Measurements from ENCODE around the gene OPA3. TPM values are rescaled to one million over a fixed set of nuclear protein-coding genes. Genes with fewer than 3 reads are reported as not detected.

The OPA3 gene
- total RNA-seq, 1 donor from 2014 or later, result 14.8 TPM

DNA sequence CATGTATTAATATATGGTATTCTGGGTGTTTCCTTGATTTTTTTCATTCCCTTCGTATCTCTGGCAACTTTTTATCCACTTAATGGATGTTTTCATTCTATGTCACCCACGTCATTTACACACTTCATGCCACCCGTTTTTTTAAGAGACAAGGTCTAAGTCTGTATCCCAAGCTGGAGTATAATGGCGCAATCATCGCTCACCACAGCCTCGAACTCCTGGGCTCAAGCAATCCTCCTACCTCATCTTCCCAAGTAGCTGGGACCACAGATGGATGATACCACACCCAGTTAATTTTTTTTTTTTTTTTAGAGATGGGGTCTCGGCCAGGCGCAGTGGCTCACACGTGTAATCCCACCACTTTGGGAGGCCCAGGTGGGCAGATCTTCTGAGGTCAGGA is 80.7 kb downstream of the OPA3 start:
- Mint-ChIP-seq H3K4me1 (peaks cover 13% of the 10 kb centered on the region), H3K36me3 (ENCODE audit: low read depth) (no peaks in the 10 kb centered on the region), H3K27ac (ENCODE audit: unreplicated experiment) (no peak overlapping the region), H3K9me3 (no peaks in the 10 kb centered on the region), H3K4me3 (peak overlapping the region; percentile 21), H3K27me3 (ENCODE audit: low read depth) (peaks cover 47% of the 10 kb centered on the region)
- no peak for DNase-seq (ENCODE audit: low read depth, low spot score)
- TF ChIP-seq, protein P1, sequence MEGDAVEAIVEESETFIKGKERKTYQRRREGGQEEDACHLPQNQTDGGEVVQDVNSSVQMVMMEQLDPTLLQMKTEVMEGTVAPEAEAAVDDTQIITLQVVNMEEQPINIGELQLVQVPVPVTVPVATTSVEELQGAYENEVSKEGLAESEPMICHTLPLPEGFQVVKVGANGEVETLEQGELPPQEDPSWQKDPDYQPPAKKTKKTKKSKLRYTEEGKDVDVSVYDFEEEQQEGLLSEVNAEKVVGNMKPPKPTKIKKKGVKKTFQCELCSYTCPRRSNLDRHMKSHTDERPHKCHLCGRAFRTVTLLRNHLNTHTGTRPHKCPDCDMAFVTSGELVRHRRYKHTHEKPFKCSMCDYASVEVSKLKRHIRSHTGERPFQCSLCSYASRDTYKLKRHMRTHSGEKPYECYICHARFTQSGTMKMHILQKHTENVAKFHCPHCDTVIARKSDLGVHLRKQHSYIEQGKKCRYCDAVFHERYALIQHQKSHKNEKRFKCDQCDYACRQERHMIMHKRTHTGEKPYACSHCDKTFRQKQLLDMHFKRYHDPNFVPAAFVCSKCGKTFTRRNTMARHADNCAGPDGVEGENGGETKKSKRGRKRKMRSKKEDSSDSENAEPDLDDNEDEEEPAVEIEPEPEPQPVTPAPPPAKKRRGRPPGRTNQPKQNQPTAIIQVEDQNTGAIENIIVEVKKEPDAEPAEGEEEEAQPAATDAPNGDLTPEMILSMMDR (conservative IDR thresholded peaks at IDR 0.05), result no peak

DNA sequence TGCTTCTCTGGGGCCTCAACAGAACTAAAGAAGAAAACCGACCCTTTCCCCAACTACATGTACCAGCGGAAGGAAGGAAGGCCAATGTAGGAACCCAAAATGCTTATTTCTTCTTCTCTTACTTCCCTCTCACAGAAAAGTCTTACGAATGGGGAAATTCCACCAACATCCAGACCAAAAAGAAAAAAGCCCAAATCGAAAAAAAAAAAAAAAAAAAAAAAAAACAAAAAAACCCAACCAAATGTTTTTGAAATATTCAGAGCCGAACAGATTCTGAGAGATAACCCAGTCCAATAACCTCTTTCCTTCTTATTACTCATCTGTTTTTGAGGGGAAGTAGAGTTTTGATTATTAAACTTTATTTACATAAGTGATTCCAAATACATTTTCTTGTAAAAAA is 82.5 kb downstream of the OPA3 start:
- no peaks in the 10 kb centered on the region for H3K9me3 Mint-ChIP-seq
- no peak overlapping the region for H3K27ac Mint-ChIP-seq (ENCODE audit: unreplicated experiment)
- TF ChIP-seq, protein P1 (conservative IDR thresholded peaks at IDR 0.05), result no peak
- peaks cover 62% of the 10 kb centered on the region for H3K27me3 Mint-ChIP-seq (ENCODE audit: low read depth)
- DNase-seq (ENCODE audit: low read depth, low spot score), result no peak
- peaks cover 20% of the 10 kb centered on the region for H3K4me1 Mint-ChIP-seq
- H3K4me3 Mint-ChIP-seq, result peak overlapping the region; percentile 61
- H3K36me3 Mint-ChIP-seq (ENCODE audit: low read depth), result no peaks in the 10 kb centered on the region

DNA sequence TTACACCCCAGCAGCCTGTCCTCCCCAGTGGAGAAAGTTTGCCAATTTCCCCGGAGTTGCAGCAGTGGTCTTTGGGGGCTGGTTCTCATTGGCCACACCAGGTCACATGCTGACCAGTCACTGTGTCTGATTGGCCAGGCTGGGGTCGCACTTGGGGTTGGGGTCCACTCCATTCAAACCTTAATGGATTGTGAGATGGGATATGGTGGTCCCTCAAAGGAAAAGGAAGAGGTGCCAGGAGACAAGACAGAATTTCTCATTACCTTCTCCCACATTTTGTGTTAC is 82.9 kb downstream of the OPA3 start:
- Mint-ChIP-seq H3K36me3 (ENCODE audit: low read depth) (no peaks in the 10 kb centered on the region), H3K4me3 (peak overlapping the region; percentile 61), H3K27ac (ENCODE audit: unreplicated experiment) (no peak overlapping the region), H3K4me1 (peaks cover 23% of the 10 kb centered on the region), H3K27me3 (ENCODE audit: low read depth) (peaks cover 65% of the 10 kb centered on the region), H3K9me3 (no peaks in the 10 kb centered on the region)
- TF ChIP-seq, protein P1 (conservative IDR thresholded peaks at IDR 0.05), result no peak
- no peak for DNase-seq (ENCODE audit: low read depth, low spot score)

- no peak for DNase-seq (ENCODE audit: low read depth, low spot score)
- H3K4me1 Mint-ChIP-seq, result peaks cover 23% of the 10 kb centered on the region
- TF ChIP-seq, protein P1 (conservative IDR thresholded peaks at IDR 0.05), result no peak
- peak overlapping the region; percentile 50 for H3K4me3 Mint-ChIP-seq
- H3K36me3 Mint-ChIP-seq (ENCODE audit: low read depth), result no peaks in the 10 kb centered on the region
- H3K27ac Mint-ChIP-seq (ENCODE audit: unreplicated experiment), result no peak overlapping the region
- peaks cover 65% of the 10 kb centered on the region for H3K27me3 Mint-ChIP-seq (ENCODE audit: low read depth)
- no peaks in the 10 kb centered on the region for H3K9me3 Mint-ChIP-seq
These were observed 83.5 kb downstream of the OPA3 start for GRCh38 chr19:45500918-45501729.

GRCh38 chr19:45499196-45500180 is 85.1 kb downstream of the OPA3 start:
- Mint-ChIP-seq H3K9me3 (no peaks in the 10 kb centered on the region), H3K27me3 (ENCODE audit: low read depth) (peaks cover 76% of the 10 kb centered on the region), H3K4me3 (peak overlapping the region; percentile 50), H3K27ac (ENCODE audit: unreplicated experiment) (no peak overlapping the region), H3K36me3 (ENCODE audit: low read depth) (no peaks in the 10 kb centered on the region), H3K4me1 (peaks cover 31% of the 10 kb centered on the region)
- TF ChIP-seq, protein P1 (conservative IDR thresholded peaks at IDR 0.05), result no peak
- peak; percentile 23 for DNase-seq (ENCODE audit: low read depth, low spot score)

Measured in neural crest cell (in vitro differentiated cells).